Measurements from ENCODE around the gene SSH2.

- no peak for TF ChIP-seq CTCF (IDR thresholded peaks at IDR 0.05)
- TF ChIP-seq POLR2A (IDR thresholded peaks at IDR 0.05) = no peak
- no peak for TF ChIP-seq EP300 (IDR thresholded peaks at IDR 0.05)
Observed at GRCh38 chr17:29793501-29793900, 136.5 kb downstream of the SSH2 start.

Measured in ovary (tissue), 3 donors.